T-helper 17 cell (primary cell): ENCODE data around the gene SLC19A2. TPM values are rescaled to one million over a fixed set of nuclear protein-coding genes. Genes with fewer than 3 reads are reported as not detected.

Source experiments
- ATAC-seq: fragments of 150-1000 bp; cut with Tn5 transposase; 2 replicates; pipeline ENCODE4 v1.10.0; 2021; ENCODE audit warnings: mild to moderate bottlenecking, moderate library complexity
- DNase-seq, 3 donors: peaks; one replicate each; pipeline versions ENCODE4 v3.0.0 to v3.0.0-alpha.2; 2020 to 2021
- H3K9me3 ChIP-seq: one replicate; pipeline ENCODE4 v1.7.0; 2013; ENCODE audit warnings: low read length, mild to moderate bottlenecking; ENCODE audit not compliant: control insufficient read depth, poor library complexity, severe bottlenecking
- H3K27ac Mint-ChIP-seq: one replicate; pipeline ENCODE4 v1.8.0; 2022; ENCODE audit warnings: mild to moderate bottlenecking, moderate library complexity, mixed read lengths
- H3K27me3 Mint-ChIP-seq: one replicate; pipeline ENCODE4 v1.8.0; 2022; ENCODE audit warnings: mixed read lengths
- H3K36me3 Mint-ChIP-seq: one replicate; pipeline ENCODE4 v1.8.0; 2022; ENCODE audit warnings: low read depth, mixed read lengths
- H3K4me1 Mint-ChIP-seq: one replicate; pipeline ENCODE4 v1.8.0; 2022; ENCODE audit warnings: mild to moderate bottlenecking, mixed read lengths
- H3K4me3 Mint-ChIP-seq: one replicate; pipeline ENCODE4 v1.8.0; 2022; ENCODE audit warnings: mild to moderate bottlenecking, moderate library complexity, mixed read lengths
- total RNA-seq, 4 donors: library from RNA in 2 of 4; stranded (reverse) in 2 of 4; gene quantifications; one replicate each; pipeline ENCODE4 v1.2.3 and lab custom pipeline; 2022 to 2026

The SLC19A2 gene
- total RNA-seq, 2 donors from 2014 or later: 2.5 to 2.9 TPM

- H3K4me1 Mint-ChIP-seq: peaks cover 3% of the 10 kb centered on the region
- H3K36me3 Mint-ChIP-seq: no peaks in the 10 kb centered on the region
- no peak overlapping the region for H3K4me3 Mint-ChIP-seq
- peaks cover 7% of the 10 kb centered on the region for H3K27me3 Mint-ChIP-seq
- no peaks in the 10 kb centered on the region for H3K9me3 ChIP-seq
- no peak overlapping the region for H3K27ac Mint-ChIP-seq
- ATAC-seq: no peak
- DNase-seq: no peak
These were observed 28.3 kb downstream of the SLC19A2 start for GRCh38 chr1:169457443-169457842.

GRCh38 chr1:169456029-169456428, 29.7 kb downstream of the SLC19A2 start:
- Mint-ChIP-seq H3K27ac (no peak overlapping the region), H3K4me3 (no peak overlapping the region), H3K36me3 (peaks cover 5% of the 10 kb centered on the region), H3K4me1 (peaks cover 3% of the 10 kb centered on the region), H3K27me3 (peaks cover 9% of the 10 kb centered on the region)
- DNase-seq: no peak
- no peaks in the 10 kb centered on the region for H3K9me3 ChIP-seq
- ATAC-seq: no peak

GRCh38 chr1:169452921-169453320, 32.8 kb downstream of the SLC19A2 start:
- Mint-ChIP-seq H3K36me3 (peaks cover 8% of the 10 kb centered on the region), H3K4me3 (no peak overlapping the region), H3K4me1 (no peaks in the 10 kb centered on the region), H3K27ac (no peak overlapping the region), H3K27me3 (peaks cover 18% of the 10 kb centered on the region)
- no peak for ATAC-seq
- H3K9me3 ChIP-seq: no peaks in the 10 kb centered on the region
- no peak for DNase-seq

GRCh38 chr1:169451218-169451824, 34.4 kb downstream of the SLC19A2 start:
- Mint-ChIP-seq H3K36me3 (peaks cover 8% of the 10 kb centered on the region), H3K27me3 (peaks cover 18% of the 10 kb centered on the region), H3K4me1 (no peaks in the 10 kb centered on the region), H3K4me3 (no peak overlapping the region), H3K27ac (no peak overlapping the region)
- H3K9me3 ChIP-seq: no peaks in the 10 kb centered on the region
- ATAC-seq: no peak
- no peak for DNase-seq

- ATAC-seq (no peak), DNase-seq (no peak)
- Mint-ChIP-seq H3K27me3 (peaks cover 24% of the 10 kb centered on the region), H3K4me1 (no peaks in the 10 kb centered on the region), H3K36me3 (peaks cover 4% of the 10 kb centered on the region), H3K27ac (no peak overlapping the region), H3K4me3 (no peak overlapping the region)
- H3K9me3 ChIP-seq: no peaks in the 10 kb centered on the region
These were observed 41.8 kb downstream of the SLC19A2 start for GRCh38 chr1:169443923-169444322.

- H3K9me3 ChIP-seq: peaks cover 1% of the 10 kb centered on the region
- Mint-ChIP-seq H3K27me3 (peaks cover 72% of the 10 kb centered on the region), H3K4me3 (peak within 1 kb of the TSS; percentile 90), H3K4me1 (peaks cover 6% of the 10 kb centered on the region), H3K36me3 (peaks cover 4% of the 10 kb centered on the region), H3K27ac (peak within 1 kb of the TSS; percentile 83)
- DNase-seq (peak in 1 of 3 donors; percentile 9), ATAC-seq (peak; percentile 73)
These were observed 58.6 kb downstream of the SLC19A2 start, which contains the start of gene CCDC181 for GRCh38 chr1:169427081-169427641. Gene CCDC181 (minus strand): TSS chr1:169427474. CDS start chr1:169424927, 2,547 bp downstream.

GRCh38 chr1:169426174-169426705, 59.5 kb downstream of the SLC19A2 start:
- no peaks in the 10 kb centered on the region for H3K9me3 ChIP-seq
- peaks cover 8% of the 10 kb centered on the region for H3K4me1 Mint-ChIP-seq
- H3K27me3 Mint-ChIP-seq: peaks cover 81% of the 10 kb centered on the region
- DNase-seq: no peak
- H3K36me3 Mint-ChIP-seq: peaks cover 4% of the 10 kb centered on the region
- no peak for ATAC-seq
- no peak overlapping the region for H3K27ac Mint-ChIP-seq
- no peak overlapping the region for H3K4me3 Mint-ChIP-seq

- H3K9me3 ChIP-seq: no peaks in the 10 kb centered on the region
- Mint-ChIP-seq H3K4me3 (no peak overlapping the region), H3K36me3 (no peaks in the 10 kb centered on the region), H3K4me1 (peaks cover 3% of the 10 kb centered on the region), H3K27ac (no peak overlapping the region), H3K27me3 (peaks cover 54% of the 10 kb centered on the region)
- no peak for ATAC-seq
- DNase-seq: no peak
These were observed 64.4 kb downstream of the SLC19A2 start for GRCh38 chr1:169421309-169421708.

- DNase-seq (no peak), ATAC-seq (no peak)
- Mint-ChIP-seq H3K27me3 (peaks cover 6% of the 10 kb centered on the region), H3K36me3 (no peaks in the 10 kb centered on the region), H3K4me3 (no peak overlapping the region), H3K4me1 (no peaks in the 10 kb centered on the region), H3K27ac (no peak overlapping the region)
- no peaks in the 10 kb centered on the region for H3K9me3 ChIP-seq
These were observed 70.8 kb downstream of the SLC19A2 start for GRCh38 chr1:169414952-169415351.

Other genes with a start within 250 kb of the SLC19A2 start
- 1 to 10 TPM; 9.1 to 9.2 TPM for gene NME7, start 118.1 kb downstream of the SLC19A2 start, total RNA-seq
- gene BLZF1, start 117.7 kb downstream of the SLC19A2 start, total RNA-seq: 10 to 100 TPM; 13.5 to 16.7 TPM
- not detected for gene CCDC181, start 58.5 kb downstream of the SLC19A2 start, total RNA-seq
- gene F5, start 100.5 kb upstream of the SLC19A2 start, total RNA-seq: 10 to 100 TPM; 24.3 to 33.0 TPM
- gene SELP, start 144.2 kb upstream of the SLC19A2 start, total RNA-seq: 10 to 100 TPM in 1 of 2 donors, 1 to 10 TPM in 1; 2.3 to 35.4 TPM
- 100 to 1,000 TPM; 205 to 276 TPM for gene SELL, start 225.7 kb upstream of the SLC19A2 start, total RNA-seq
- not detected for gene SELE, start 248.1 kb upstream of the SLC19A2 start, total RNA-seq